WERI-Rb-1 (cell line): ENCODE measurements around the gene POLR3C.

Experiments
- DNase-seq: peaks from one replicate; pipeline ENCODE4 v3.0.0-alpha.2; 2020
- H3K27ac ChIP-seq: fragments of 250-450 bp; sonication (Bioruptor Pico); 2 replicates; pipeline ENCODE4 v1.5.1; 2020; ENCODE audit warnings: mild to moderate bottlenecking, moderate library complexity
- H3K27me3 ChIP-seq: fragments of 250-450 bp; sonication (Bioruptor Pico); 2 replicates; pipeline ENCODE4 v1.5.1; 2021; ENCODE audit warnings: mild to moderate bottlenecking, low read depth, moderate library complexity; ENCODE audit not compliant: insufficient read depth, severe bottlenecking
- H3K36me3 ChIP-seq: fragments of 250-450 bp; sonication (Bioruptor Pico); 2 replicates; pipeline ENCODE4 v1.5.1; 2020; ENCODE audit warnings: mild to moderate bottlenecking, moderate library complexity
- H3K4me3 ChIP-seq: 2 replicates; pipeline ENCODE4 v1.5.1; 2011; ENCODE audit warnings: low read depth, mild to moderate bottlenecking, control low read depth, low read length
- H3K9me3 ChIP-seq: fragments of 250-450 bp; sonication (Bioruptor Pico); 2 replicates; pipeline ENCODE4 v1.5.1; 2021; ENCODE audit warnings: mild to moderate bottlenecking, moderate library complexity; ENCODE audit not compliant: severe bottlenecking
- CTCF ChIP-seq: IDR thresholded peaks from 2 replicates; pipeline ENCODE4 v1.5.1; 2011; ENCODE audit warnings: low read depth, mild to moderate bottlenecking, control low read depth, inconsistent platforms, low read length

The POLR3C gene

GRCh38 chr1:145892486-145893087 is 68.6 kb downstream of the POLR3C start:
- DNase-seq = no peak
- H3K27me3 ChIP-seq = no peaks in the 10 kb centered on the region
- peak overlapping the region; percentile 52 for H3K27ac ChIP-seq
- H3K9me3 ChIP-seq = no peaks in the 10 kb centered on the region
- no peak for TF ChIP-seq CTCF
- H3K36me3 ChIP-seq = no peaks in the 10 kb centered on the region
- peak overlapping the region; percentile 12 for H3K4me3 ChIP-seq

GRCh38 chr1:145893306-145894055 is 69.5 kb downstream of the POLR3C start:
- no peak for TF ChIP-seq CTCF
- Histone ChIP-seq H3K27ac (no peak overlapping the region), H3K4me3 (no peak overlapping the region), H3K27me3 (no peaks in the 10 kb centered on the region), H3K36me3 (no peaks in the 10 kb centered on the region), H3K9me3 (no peaks in the 10 kb centered on the region)
- DNase-seq = no peak
